Testis (tissue), 3 donors: ENCODE results near the gene PMEPA1. TPM values are rescaled to one million over a fixed set of nuclear protein-coding genes. Genes with fewer than 3 reads are reported as not detected.
A peak's percentile ranks its signal among the peaks of the same experiment; 100 is the strongest.

Experiments
- DNase-seq: peaks from one replicate; pipeline ENCODE4 v3.0.0-alpha.2; 2019
- H3K27ac ChIP-seq, 2 donors: fragments of 200-600 bp; sonication (generic); one replicate each; pipeline ENCODE4 v1.5.1; 2019
- H3K27me3 ChIP-seq: fragments of 200-600 bp; sonication (generic); one replicate; pipeline ENCODE4 v1.5.1; 2019
- H3K36me3 ChIP-seq: fragments of 200-600 bp; sonication (generic); one replicate; pipeline ENCODE4 v1.5.1; 2017; ENCODE audit warnings: low read depth; ENCODE audit errors: missing control alignments
- H3K4me1 ChIP-seq: fragments of 200-600 bp; sonication (generic); one replicate; pipeline ENCODE4 v1.5.1; 2019
- H3K4me3 ChIP-seq, 2 donors: fragments of 200-600 bp; sonication (generic); one replicate each; pipeline ENCODE4 v1.5.1; 2017 to 2019
- H3K9me3 ChIP-seq: fragments of 200-600 bp; sonication (generic); one replicate; pipeline ENCODE4 v1.5.1; 2017
- POLR2A ChIP-seq: fragments of 450-650 bp; IDR thresholded peaks from one replicate; pipeline ENCODE4 v1.6.1; 2017; ENCODE audit warnings: antibody characterized with exemption, mild to moderate bottlenecking, moderate library complexity
- WGBS, 2 donors: methylation state at CpG; one replicate each; pipeline ENCODE4 v1.1.5; 2018; 5-methylcytosine and 5-hydroxymethylcytosine counted together
- intact Hi-C: fragments of 100-400 bp; cut with DNase I; formaldehyde crosslinking; loops from one replicate; pipeline ENCODE4 v1.15.1; 2023; ENCODE audit warnings: low total_unique reads
- polyA plus RNA-seq: library from polyadenylated mRNA; stranded (reverse); fragments of 350-450 nt; fragmentation: Illumina TruSeq; extraction: RNeasy Lipid Tissue Mini Kit (QIAGEN cat#74804); gene quantifications from one replicate; pipeline ENCODE4 v1.2.3, GENCODE V29; 2014; ENCODE audit warnings: low read depth, low replicate concordance; ENCODE audit not compliant: insufficient read depth
- total RNA-seq, 2 donors: library from RNA; depleted of rRNA; stranded (reverse); fragments of >200 nt; gene quantifications; one replicate each; pipeline ENCODE4 v1.2.3, GENCODE V29; 2016
- TF ChIP-seq, protein P1 (sequence below), 3 experiments: fragments of 450-650 bp in 2 of 3; fragments of 200-600 bp in 1 of 3; sonication (generic) in 1 of 3; IDR thresholded peaks; one replicate each; pipeline ENCODE4 v1.5.1; 2016 to 2019; ENCODE audit warnings: antibody characterized with exemption in 3 of 3, mild to moderate bottlenecking in 2 of 3, moderate library complexity in 1 of 3

PMEPA1 gene
- total and polyA plus RNA-seq, 3 donors from 2014 or later = 8.1 to 16.8 (median 12.1) TPM

- H3K27ac ChIP-seq = no peak overlapping the region
- H3K4me1 ChIP-seq = no peaks in the 10 kb centered on the region
- no peak for TF ChIP-seq POLR2A
- TF ChIP-seq, protein P1, sequence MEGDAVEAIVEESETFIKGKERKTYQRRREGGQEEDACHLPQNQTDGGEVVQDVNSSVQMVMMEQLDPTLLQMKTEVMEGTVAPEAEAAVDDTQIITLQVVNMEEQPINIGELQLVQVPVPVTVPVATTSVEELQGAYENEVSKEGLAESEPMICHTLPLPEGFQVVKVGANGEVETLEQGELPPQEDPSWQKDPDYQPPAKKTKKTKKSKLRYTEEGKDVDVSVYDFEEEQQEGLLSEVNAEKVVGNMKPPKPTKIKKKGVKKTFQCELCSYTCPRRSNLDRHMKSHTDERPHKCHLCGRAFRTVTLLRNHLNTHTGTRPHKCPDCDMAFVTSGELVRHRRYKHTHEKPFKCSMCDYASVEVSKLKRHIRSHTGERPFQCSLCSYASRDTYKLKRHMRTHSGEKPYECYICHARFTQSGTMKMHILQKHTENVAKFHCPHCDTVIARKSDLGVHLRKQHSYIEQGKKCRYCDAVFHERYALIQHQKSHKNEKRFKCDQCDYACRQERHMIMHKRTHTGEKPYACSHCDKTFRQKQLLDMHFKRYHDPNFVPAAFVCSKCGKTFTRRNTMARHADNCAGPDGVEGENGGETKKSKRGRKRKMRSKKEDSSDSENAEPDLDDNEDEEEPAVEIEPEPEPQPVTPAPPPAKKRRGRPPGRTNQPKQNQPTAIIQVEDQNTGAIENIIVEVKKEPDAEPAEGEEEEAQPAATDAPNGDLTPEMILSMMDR (IDR thresholded peaks at IDR 0.05) = no peak
- WGBS, 2 donors = 90 to 91% methylated on average over 7 to 8 of the region's 8 CpGs
- no peaks in the 10 kb centered on the region for H3K36me3 ChIP-seq
- DNase-seq = peak; percentile 12
- H3K4me3 ChIP-seq = no peak overlapping the region
- H3K27me3 ChIP-seq = no peaks in the 10 kb centered on the region
- H3K9me3 ChIP-seq = no peaks in the 10 kb centered on the region
- intact Hi-C loops = loop anchor here (10.0 kb wide), 1 partner anchor 431 kb away; no protein-coding TSS in a partner anchor
Observed at GRCh38 chr20:57653546-57653900, 56.3 kb downstream of the PMEPA1 start.

DNA sequence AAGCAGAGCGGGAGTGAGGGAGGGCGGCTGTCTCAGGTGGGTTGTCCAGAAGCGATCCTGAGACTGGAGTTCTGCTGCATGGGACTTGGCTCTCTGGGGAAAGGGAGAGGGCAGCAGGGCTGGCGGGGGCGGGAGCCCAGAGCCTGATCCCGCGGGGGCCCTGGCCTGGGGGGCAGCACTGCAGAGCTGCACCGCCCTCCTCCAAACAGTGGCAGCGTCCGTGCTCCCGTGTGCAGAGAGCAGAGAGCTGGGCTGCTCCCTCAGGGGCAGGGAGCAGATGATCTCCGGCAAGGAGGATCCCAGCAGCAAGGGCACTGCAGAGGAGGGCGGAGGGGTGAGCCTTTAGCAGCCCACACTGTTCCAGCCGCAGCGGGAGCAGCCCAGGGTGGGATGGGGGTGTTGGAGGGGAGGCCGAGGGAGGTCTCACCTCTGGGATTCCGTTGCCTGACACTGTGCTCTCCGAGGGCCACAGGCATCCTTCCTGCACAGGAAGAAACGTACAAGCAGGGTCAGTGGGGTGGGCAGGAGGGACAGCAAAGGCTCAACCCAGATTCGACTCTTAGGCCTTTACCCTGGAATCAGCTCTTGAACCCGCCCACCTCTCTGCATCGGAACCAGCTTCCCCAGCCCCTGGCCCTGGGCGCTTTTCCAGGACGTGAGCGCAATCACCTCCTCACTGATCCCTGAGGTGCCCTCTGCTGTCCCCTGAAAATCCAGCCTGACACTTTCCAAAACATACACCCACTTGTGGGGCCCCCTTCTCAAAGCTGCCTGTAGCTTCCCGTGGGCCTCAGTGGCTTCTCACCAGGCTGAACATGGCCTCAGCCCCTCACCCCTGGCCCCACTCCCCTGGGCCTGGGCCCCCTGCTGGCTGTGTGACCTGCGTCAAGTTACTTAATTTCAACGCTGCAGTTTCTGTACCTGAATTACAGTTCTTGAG is 56.9 kb downstream of the PMEPA1 start:
- H3K27ac ChIP-seq = no peak overlapping the region
- peak; percentile 10 for DNase-seq
- no peak overlapping the region for H3K4me3 ChIP-seq
- no peaks in the 10 kb centered on the region for H3K36me3 ChIP-seq
- TF ChIP-seq, protein P1 (IDR thresholded peaks at IDR 0.05) = no peak
- no peak for TF ChIP-seq POLR2A
- intact Hi-C loops = loop anchor here (10.0 kb wide), 1 partner anchor 432 kb away; no protein-coding TSS in a partner anchor
- no peaks in the 10 kb centered on the region for H3K4me1 ChIP-seq
- WGBS, 2 donors = 74 to 94% methylated on average over 4 to 28 of the region's 28 CpGs
- no peaks in the 10 kb centered on the region for H3K27me3 ChIP-seq
- H3K9me3 ChIP-seq = no peaks in the 10 kb centered on the region

- Histone ChIP-seq H3K27ac (no peak overlapping the region), H3K36me3 (no peaks in the 10 kb centered on the region), H3K27me3 (no peaks in the 10 kb centered on the region), H3K4me1 (no peaks in the 10 kb centered on the region), H3K4me3 (peak overlapping the region in 1 of 2 donors; percentile 7), H3K9me3 (no peaks in the 10 kb centered on the region)
- 61 to 82% methylated on average over 24 to 49 of the region's 50 CpGs for WGBS, 2 donors
- TF ChIP-seq POLR2A = no peak
- TF ChIP-seq, protein P1 (IDR thresholded peaks at IDR 0.05) = no peak
- peak; percentile 13 for DNase-seq
- intact Hi-C loops = loop anchor here (10.0 kb wide), 1 partner anchor 433 kb away; no protein-coding TSS in a partner anchor
Observed at GRCh38 chr20:57651881-57652605, 57.8 kb downstream of the PMEPA1 start.

- no peaks in the 10 kb centered on the region for H3K4me1 ChIP-seq
- no peak overlapping the region for H3K4me3 ChIP-seq
- no peaks in the 10 kb centered on the region for H3K27me3 ChIP-seq
- TF ChIP-seq, protein P1 (IDR thresholded peaks at IDR 0.05) = no peak
- TF ChIP-seq POLR2A = no peak
- no peaks in the 10 kb centered on the region for H3K36me3 ChIP-seq
- no peaks in the 10 kb centered on the region for H3K9me3 ChIP-seq
- intact Hi-C loops = loop anchor here (10.0 kb wide), 1 partner anchor 434 kb away; no protein-coding TSS in a partner anchor
- 77 to 78% methylated on average over 23 of the region's 23 CpGs for WGBS, 2 donors
- DNase-seq = peak; percentile 12
- H3K27ac ChIP-seq = no peak overlapping the region
Observed at GRCh38 chr20:57650756-57651483, 58.9 kb downstream of the PMEPA1 start.
